GM19455 (cell line): Measurements from ENCODE around the gene ZNF236.
"Not testable (repeated sequence)": the region's sequence is repeated elsewhere in the genome, so short reads cannot be mapped to it uniquely, and the experiment has no call there.

ENCODE experiments used
- ATAC-seq: cut with Tn5 transposase; IDR thresholded peaks from one replicate; pipeline ENCODE4 v1.9.1; 2021; ENCODE audit not compliant: unreplicated experiment

ZNF236 gene

GRCh38 chr18:76985156-76985950 is 163.0 kb downstream of the ZNF236 start:
- ATAC-seq, result no peak

GRCh38 chr18:76985951-76986236 is 163.5 kb downstream of the ZNF236 start:
- ATAC-seq, result no peak

DNA sequence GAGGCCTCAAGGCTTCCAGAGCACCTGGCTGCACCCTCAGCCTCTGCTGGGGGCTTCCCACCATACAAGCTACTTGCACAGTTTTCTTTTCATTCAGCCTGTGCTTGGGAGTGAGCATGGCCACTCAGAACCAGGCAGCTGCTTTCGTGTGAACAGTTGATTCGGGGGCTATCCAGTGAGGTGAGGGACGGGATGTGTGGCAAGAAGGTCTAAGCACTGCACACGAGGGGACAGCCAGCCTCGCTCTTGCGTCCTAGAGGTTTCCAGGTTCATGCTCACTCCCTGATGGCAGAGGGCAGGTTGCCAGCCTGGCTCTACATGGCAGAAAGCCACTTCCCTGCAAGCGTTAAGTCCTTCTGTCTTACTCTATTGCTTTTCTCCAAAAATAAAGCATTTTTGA is 164.0 kb downstream of the ZNF236 start:
- no peak for ATAC-seq

DNA sequence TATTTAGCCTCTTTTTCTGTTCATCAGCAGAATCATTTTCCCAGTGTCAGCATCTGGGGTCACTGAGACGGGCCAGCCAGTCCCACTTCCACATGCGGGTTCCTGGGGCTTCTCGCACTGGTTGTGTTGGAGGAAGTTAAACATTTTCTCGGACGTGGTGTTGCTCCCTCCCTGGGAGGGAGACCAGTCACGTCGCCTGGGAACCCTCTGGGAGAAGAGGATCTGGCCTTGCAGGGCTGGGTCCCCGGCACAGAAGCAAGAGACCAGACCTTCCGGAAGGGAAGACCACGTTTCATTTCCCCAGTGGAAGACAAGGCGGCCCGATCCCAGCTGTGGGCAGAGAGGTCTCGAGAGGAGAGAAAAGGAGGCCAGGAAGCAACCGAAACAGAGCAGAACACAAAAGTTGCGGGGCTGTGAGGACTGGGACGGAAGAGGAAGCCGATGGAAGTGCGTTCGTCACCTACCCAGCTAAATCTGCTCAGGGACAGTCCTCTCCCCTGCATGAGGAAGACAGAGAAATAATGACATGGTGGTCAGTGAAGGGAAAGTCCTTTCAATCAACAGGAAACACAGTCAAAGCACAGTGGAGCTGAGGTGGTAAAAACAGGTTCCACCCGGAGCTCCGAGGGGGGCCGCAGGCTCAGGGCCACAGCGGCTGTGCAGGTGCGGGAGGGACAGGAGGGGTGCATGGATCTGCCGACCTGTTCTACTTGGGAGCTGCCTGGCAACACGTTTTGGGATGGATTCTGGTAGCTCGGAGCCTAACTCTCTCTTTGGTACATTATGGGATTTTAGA is 165.9 kb downstream of the ZNF236 start:
- ATAC-seq, result no peak

- no peak for ATAC-seq
These were observed 166.7 kb downstream of the ZNF236 start for GRCh38 chr18:76988827-76989646.

GRCh38 chr18:76989647-76990190 is 167.4 kb downstream of the ZNF236 start:
- ATAC-seq, result no peak

GRCh38 chr18:76990343-76991020 is 168.1 kb downstream of the ZNF236 start:
- ATAC-seq, result not testable (repeated sequence)

DNA sequence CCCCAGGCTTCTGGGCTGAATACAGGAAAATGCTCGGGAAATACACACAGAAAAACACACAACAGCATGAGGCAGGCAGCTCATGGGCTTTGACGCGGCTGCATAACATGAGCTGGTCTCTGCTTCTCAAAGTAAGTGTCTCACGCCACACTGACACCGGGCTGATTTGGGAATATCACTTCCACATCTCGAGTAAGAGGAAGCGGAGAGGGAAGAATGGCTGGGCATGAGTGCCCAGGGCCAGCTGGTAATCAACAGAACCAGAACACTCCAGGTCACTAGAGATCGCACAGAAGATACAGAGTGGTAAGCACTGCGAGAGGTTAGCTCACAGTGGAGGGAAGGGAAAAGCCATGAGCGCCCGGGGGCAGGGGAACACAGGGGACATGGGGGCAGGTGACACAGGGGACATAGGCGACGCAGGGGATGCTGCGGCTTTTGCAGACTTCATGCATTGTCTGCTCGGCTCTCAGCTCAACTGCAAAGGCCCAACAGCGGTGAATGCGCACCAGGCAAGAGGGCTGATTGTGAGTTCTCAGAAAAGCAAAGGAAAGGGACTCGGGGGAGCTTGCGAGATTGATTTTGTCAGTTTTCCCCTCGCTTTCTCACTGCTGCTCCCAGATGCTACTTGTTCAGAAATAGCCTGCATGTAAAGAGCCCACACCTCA is 168.8 kb downstream of the ZNF236 start:
- no peak for ATAC-seq

DNA sequence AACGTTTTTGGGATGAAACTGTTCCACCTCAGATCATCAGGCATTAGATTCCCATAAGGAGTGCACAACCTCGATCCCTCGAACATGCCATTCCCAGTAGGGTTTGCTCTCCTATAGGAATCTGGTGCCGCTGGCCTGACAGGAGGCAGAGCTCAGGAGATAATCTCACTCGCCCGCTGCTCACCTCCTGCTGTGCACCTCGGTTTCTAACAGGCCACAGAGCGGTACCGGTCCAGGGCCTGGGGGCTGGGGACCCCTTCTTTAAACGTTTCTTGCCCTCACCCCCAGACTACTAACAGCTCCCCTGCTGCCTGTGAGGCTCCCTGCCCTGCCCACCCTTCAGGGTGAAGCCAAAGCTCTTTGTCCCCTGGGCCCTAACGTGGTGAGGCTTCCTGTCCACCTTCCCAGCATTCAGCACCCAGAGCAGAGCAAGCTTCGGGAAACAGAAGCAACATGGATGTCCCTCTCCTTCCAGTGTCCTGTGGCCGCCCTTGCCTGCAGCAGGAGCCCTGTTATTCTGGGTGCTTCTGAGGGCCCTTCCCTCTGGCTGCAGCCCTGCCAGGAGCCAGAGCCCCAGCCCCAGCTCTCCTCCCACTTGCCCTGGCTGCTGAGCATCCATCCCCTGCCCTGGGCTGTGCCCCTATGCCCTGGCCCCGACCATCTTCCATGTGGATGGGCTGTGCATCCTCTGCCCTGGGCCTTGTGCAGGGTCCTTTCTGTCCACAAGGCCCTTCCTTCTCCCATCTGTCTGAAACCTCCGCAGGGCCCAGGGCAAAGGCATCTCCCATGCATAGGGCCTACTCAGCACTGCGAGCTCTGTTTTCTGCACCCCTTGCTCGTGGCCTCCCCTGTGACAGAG is 170.1 kb downstream of the ZNF236 start:
- ATAC-seq, result no peak

DNA sequence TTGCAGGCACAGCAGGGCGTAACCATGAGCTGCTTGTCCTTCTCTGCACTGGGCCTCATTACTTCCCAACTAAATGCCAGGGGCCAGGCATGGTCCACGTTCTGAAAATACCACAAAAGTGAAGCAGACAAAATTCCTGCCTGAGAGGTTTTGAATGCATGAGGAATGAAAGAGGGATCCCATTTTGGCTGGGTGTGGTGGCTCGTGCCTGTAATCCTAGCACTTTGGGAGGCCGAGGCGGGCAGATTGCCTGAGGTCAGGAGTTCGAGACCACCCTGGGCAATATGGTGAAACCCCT is 170.7 kb downstream of the ZNF236 start:
- no peak for ATAC-seq

DNA sequence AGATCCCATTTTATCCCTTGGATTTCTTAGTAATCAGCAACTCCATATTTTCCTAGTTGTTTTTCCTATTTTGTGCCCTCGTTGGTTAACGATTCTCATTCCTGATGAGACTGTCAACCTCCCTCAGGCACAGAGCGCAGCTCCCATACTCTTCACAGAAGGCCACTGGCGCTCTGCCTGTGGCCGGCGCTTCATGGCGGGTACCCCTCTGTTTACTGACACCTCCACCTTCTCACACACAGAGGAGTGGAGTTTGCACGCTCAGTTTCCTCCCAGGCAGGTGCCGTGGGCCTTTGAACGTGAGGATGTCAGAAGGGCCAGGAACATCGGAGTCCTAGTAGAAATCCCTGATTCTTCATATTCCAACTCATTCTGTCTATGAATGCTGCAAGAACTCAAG is 171.2 kb downstream of the ZNF236 start:
- no peak for ATAC-seq

DNA sequence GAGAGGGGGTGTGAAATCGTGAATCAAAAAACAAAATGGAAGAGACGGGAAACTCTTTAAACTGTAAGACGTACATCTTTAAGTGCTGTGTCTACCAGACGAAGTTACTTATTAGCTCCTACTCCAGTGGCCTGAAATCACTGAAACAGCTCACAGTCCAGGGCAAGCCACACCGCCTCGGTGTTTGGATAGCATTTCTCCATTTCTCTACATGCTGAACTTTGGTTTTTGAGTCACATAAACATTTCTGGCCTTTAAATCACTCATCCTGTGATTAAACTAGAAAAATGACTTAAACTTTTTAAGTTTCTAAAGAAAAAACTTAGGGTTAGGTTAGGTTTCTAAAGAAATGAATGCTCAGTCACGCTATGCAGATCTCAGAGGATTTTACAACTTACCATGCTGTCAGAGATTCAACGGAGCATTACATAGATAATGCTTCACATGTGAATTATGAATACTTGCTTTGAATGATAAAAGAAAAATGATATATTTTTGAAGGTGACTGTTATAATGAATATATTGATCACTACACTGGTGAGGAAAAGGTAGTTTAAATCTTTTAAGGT is 171.8 kb downstream of the ZNF236 start:
- ATAC-seq, result no peak

DNA sequence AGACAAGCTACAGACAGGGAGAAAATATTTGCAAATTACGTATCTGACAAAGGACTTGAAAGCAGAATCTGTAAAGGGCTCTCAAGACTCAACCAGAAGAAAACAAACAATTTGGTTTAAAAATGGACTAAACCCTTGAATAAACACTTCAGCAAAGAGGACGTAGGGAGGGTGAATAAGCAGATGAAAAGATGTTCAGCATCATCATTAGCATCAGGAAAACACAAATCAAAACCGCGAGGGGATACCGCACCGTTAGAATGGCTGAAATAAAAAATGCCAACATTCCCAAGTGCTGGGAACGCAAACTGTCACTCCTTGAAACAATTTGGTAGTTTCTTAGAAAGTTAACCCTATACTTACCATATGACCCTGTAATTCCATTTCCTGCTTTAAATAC is 173.5 kb downstream of the ZNF236 start:
- no peak for ATAC-seq

GRCh38 chr18:76996429-76996828 is 174.1 kb downstream of the ZNF236 start:
- no peak for ATAC-seq

DNA sequence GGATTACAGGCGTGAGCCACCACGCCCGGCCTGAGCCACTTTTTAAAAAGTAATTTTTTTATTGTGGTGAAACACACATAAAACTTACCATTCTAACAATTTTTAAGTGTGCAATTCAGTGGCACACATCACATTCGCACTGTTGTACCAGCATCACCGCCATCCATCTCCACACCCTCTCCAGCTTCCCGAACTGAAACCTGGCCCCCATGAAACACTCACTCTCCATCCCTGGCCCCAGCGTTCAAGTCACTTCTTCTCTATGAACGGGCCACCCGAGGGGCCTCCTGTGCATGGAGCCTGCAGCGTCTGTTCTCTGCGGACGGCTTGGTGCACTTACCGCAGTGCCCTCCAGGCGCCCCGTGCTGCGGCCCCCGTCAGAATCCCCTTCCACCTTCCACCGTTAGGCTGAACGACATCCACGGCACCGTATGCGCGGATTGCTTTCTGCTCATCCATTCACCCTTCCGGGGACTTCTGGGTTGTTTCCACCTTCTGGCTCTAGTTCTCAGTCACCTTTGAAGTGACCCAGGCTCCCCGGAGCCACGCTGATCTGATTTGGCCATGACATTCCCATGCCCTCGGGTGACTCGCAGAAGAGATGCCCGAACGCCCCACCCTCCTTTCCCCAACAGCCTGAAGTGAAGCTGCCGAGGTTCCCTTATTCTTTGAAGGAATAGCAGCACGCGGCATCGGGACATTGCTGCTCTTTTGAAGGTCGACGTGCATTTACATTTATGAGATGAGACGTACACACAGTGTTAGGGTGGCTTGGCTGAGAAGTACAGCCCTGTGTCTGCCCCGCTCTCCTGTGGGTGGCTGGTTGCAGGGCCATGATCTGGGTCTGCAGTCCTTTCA is 175.8 kb downstream of the ZNF236 start:
- ATAC-seq, result no peak

DNA sequence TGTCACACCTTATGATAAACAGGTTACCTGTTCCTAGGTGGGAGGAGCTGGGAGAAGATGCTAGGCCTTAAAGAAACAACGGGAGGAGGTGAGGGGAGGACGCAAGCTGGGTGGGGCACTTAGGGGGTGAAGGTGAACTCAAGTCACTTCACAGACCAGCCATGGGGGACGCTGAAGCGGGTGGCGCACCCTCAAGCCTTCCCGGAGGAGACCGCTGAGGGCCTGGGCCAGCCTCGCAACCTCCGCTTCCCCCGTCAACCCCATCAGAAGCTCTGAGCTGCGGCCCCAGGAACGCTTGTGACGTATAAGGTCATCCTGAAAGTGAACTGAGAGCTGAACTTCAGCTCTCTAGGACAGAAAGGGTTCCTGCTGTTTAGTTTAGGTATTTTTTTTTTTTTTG is 176.7 kb downstream of the ZNF236 start:
- no peak for ATAC-seq

DNA sequence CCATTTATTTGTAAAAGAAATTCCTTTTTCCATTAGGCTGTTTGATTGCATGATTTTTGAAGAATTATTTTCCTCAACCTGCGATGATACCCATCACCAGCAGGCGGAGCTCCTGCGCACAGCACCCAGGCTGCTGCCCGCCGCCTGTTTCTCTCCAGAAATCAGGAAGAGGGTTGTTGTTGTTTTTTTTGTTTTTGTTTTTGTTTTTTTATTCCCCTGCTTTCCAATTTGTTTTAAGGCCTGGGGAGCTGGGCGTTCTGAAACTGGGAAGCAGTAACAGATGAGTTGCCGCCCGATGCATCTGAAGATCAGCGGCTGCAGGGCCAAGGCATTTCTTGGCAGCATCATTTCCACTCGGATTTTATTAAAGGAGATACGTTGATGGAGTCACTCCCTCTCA is 178.2 kb downstream of the ZNF236 start:
- no peak for ATAC-seq

DNA sequence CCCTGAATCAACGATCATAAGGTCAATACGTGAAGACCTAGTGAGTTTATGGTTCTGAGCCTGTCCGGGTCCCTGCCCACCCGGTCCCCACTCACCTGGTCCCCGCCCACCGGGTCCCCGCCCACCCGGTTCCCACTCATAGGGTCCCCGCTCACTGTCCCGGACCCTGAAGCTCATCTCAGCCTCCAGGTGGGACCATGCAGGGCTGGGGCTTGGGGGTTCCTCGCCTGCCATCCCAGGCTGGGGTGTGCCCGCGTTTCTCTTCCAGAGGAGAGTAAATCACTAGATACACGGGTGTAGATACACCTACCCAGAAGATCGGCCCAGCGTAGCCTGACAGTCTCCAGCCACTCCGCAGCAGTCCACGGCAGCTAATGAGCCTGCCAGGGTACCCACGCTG is 178.7 kb downstream of the ZNF236 start:
- no peak for ATAC-seq
